ENCODE data around the gene LRP11.

GRCh38 chr6:149854532-149854931 is 9.6 kb downstream of the LRP11 start:
- TF ChIP-seq GATA3 (IDR thresholded peaks at IDR 0.05; ENCODE audit: low read depth, low read length) (no peak), GATA2 (IDR thresholded peaks at IDR 0.05; ENCODE audit: low read depth, low read length) (no peak)
